Mononuclear cell (primary cell): ENCODE measurements around the gene CRAMP1. TPM values are rescaled to one million over a fixed set of nuclear protein-coding genes. Genes with fewer than 3 reads are reported as not detected.

Source experiments
- H3K27me3 ChIP-seq: 2 replicates; pipeline ENCODE4 v1.6.0; 2011; ENCODE audit warnings: low read length, control low read depth; ENCODE audit not compliant: insufficient read depth
- H3K4me1 ChIP-seq: 2 replicates; pipeline ENCODE4 v1.5.1; 2011; ENCODE audit warnings: mild to moderate bottlenecking, low read length, control low read depth; ENCODE audit not compliant: insufficient read depth
- H3K4me3 ChIP-seq: 2 replicates; pipeline ENCODE4 v1.5.1; 2011; ENCODE audit warnings: mild to moderate bottlenecking, low read length, moderate library complexity
- H3K9me3 ChIP-seq: 2 replicates; pipeline ENCODE4 v1.5.1; 2011; ENCODE audit warnings: low read depth, mild to moderate bottlenecking, control low read depth, low read length
- total RNA-seq: library from RNA; depleted of rRNA; stranded (reverse); fragments of >200 nt; gene quantifications from one replicate; pipeline ENCODE4 v1.2.3, GENCODE V29; 2012

CRAMP1 gene
- total RNA-seq, 1 donor: 11.2 TPM

DNA sequence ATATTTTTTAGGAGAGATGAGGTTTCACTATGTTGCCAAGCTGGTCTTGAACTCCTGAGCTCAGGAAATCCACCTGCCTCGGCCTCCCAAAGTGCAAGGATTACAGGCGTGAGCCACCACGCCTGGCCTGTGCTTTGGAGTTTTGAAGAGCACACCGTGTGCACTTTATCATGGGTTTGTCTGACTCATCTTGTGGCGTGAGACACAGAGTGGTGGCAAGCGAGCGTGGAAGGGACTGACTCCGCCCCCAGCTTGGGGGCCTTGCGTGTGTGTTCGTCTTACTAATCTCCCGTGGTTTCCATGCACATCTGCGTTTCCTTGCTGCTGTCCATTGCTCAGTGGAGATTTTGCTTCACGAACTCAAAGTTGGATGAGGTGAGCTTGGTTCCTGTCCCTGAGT lies 22.9 kb downstream of the CRAMP1 start:
- no peaks in the 10 kb centered on the region for H3K9me3 ChIP-seq
- no peaks in the 10 kb centered on the region for H3K4me1 ChIP-seq
- no peaks in the 10 kb centered on the region for H3K27me3 ChIP-seq
- no peak overlapping the region for H3K4me3 ChIP-seq

DNA sequence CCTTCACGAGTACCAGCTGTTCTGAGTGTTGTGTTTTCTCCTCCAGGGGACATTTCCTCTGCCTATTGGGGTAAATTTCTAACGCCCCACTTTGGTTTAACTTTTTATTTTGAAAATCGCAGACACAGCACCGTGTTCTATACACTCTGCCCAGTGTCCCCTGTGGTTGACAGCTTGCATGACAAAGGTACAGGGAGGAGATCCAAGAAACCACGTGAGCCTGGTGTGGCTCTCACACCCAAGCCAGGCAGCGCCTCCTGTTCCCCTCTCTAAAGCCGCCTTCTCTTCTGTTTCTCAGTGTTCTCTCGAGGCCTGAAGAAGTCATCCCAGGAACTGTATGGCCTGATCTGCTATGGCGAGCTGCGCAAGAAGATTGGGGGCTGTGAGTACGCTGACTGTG lies 25.4 kb downstream of the CRAMP1 start:
- Histone ChIP-seq H3K4me1 (no peaks in the 10 kb centered on the region), H3K27me3 (no peaks in the 10 kb centered on the region), H3K4me3 (no peak overlapping the region), H3K9me3 (no peaks in the 10 kb centered on the region)

DNA sequence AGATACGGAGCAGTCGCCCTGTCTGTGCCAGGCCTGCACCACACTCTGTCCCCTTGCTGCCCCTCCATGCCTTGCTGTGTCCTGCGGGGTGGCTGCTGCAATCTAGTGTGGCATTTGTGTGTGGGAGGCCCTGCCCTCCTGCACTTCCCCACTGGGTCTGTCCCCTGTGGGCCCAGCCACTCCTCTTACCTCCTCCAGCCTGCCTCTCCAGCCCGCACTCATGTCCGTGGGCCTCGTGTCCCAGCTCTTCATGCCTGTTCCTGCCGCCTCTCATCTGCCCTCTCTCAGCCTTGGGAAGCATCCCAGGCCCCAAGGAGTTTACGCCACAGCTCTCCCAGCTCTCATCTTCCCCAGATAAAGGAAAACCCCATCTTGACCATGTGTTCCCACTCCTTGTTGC lies 26.6 kb downstream of the CRAMP1 start:
- H3K9me3 ChIP-seq: no peaks in the 10 kb centered on the region
- no peaks in the 10 kb centered on the region for H3K27me3 ChIP-seq
- no peaks in the 10 kb centered on the region for H3K4me1 ChIP-seq
- no peak overlapping the region for H3K4me3 ChIP-seq

DNA sequence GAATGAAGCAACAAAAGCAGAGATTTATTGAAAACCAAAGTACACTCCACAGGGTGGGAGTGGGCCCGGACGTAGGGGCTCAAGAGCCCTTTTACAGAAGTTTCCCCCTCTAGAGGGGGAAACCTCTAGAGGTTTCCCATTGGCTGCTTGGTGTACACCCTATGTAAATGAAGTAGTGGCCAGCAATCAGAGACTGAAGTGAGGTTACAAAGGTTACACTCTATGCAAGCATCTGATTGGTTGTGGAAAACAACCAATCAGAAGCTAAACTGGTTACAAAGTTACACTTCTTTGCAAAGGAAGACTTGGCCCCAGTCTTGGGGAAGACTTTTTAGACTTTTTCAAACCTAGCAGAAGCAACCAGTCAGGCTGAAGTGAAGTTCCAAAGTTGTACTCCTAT lies 27.1 kb downstream of the CRAMP1 start:
- no peaks in the 10 kb centered on the region for H3K27me3 ChIP-seq
- H3K4me1 ChIP-seq: no peaks in the 10 kb centered on the region
- H3K4me3 ChIP-seq: no peak overlapping the region

DNA sequence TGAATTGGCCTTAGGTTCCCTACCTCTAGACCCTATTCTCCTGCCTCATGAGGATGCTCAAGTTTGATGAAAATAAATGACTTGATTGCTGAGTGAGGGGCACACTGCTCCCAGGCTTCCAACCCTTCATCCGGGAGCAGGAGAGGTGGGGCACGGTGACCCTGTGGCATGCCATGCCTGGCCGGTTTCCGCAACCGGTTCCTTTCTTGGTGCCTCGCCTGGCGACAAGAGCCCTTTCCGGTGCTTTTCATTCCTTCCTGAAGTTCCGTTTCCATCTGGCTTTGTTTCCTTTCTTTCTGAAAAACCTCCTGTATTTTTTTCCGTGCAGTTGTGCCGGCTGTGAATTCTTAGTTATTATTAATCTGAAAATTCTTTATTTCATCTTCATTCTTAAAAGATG lies 27.7 kb downstream of the CRAMP1 start:
- H3K9me3 ChIP-seq: no peaks in the 10 kb centered on the region
- no peak overlapping the region for H3K4me3 ChIP-seq
- H3K4me1 ChIP-seq: no peaks in the 10 kb centered on the region
- no peaks in the 10 kb centered on the region for H3K27me3 ChIP-seq

More for the DNA sequence above, 27.1 kb downstream of the CRAMP1 start:
- no peaks in the 10 kb centered on the region for H3K9me3 ChIP-seq

DNA sequence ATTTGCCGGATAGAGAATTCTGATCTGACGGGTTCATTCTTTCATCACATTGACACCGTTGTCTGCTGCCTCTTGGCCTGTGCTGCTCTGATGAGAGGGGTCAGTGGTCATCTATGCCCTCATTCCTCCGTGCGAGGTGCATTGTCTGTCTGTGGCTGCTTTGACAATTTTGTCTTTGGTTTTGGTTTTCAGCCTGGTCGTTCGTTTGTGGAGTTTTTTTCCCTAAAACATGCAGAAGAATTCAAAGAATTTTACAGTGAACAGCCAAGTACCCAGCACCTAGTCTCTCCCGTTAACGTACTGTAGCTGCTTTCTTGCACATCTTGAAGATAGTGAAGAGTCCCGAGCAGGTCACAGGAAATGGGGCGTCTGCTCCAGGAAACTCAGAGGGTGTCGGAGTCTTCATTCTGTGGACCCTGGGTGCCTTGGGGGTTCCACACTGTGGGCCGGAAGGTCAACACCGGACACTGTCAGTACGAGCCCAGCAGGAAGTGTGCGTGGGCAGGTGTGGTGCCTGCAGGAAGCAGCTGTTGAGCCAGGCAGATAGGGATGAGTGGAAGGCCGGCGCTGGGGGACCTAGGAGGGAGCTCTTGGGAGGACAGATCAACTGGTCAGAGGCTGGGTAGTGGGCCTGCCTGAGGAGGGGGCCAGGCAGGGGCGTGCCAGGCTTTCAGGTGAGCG lies 28.2 kb downstream of the CRAMP1 start:
- H3K4me3 ChIP-seq: no peak overlapping the region
- H3K4me1 ChIP-seq: peaks cover under 1% of the 10 kb centered on the region
- no peaks in the 10 kb centered on the region for H3K27me3 ChIP-seq
- H3K9me3 ChIP-seq: no peaks in the 10 kb centered on the region

DNA sequence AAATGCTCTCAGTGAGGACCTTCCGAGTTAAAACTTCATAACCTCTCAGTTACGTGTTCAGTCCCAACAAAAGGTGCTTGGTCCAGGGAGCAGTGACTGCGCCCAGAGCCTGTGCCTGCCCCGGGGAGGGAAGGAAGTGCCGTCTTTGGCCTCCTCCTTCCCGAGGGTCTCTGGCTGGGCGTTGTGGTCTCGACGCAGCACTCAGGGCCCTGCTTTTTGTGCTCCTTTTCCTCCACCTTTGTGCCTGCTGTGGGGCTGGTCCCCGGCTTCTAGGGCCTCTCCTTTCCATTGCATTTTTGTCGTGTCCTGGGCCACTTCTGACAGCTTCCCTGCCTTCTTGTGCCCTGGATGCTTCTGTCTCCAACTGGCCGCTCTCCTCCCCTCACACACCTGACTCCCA lies 29.1 kb downstream of the CRAMP1 start:
- Histone ChIP-seq H3K4me3 (no peak overlapping the region), H3K4me1 (peaks cover 9% of the 10 kb centered on the region), H3K27me3 (no peaks in the 10 kb centered on the region), H3K9me3 (no peaks in the 10 kb centered on the region)

DNA sequence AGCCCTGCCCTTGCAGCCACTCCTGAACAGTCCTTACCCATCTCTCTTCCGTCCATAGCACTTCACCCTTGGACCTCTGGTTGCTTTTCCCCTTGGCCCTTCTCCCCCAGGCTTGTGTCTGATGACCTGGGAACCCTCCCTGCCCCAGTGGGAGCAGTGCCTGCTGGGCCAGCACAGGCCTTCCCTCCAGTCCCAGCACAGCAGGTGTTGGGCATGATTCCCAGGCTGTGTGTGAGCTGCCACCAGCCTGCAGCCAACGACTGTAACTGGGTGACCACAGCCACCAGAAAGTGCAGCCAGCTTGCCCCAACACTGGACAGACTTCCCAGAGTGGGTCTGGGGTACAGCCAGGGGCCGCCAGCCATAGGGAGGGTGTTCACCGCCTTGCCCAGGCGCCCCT lies 30.0 kb downstream of the CRAMP1 start:
- Histone ChIP-seq H3K4me3 (no peak overlapping the region), H3K27me3 (no peaks in the 10 kb centered on the region), H3K4me1 (peaks cover 16% of the 10 kb centered on the region), H3K9me3 (no peaks in the 10 kb centered on the region)

DNA sequence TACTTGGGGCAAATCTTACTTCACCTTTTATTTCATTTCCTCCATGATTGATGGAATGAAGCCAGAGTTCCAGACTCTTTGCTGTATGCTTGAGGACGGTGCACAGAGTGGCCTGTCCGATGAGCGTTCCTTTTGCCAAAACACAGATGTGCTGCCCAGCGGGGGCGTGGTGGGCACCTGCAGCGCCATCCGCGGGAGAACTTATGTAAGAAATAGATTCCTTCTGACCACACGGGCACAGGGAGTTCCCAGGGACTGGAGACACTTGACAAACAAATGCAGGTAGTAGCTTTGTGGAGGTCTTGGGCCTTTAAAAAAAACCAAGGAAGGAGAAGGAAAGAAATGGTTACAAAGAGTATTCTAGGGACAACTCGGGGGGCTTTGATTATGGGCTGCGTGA lies 30.6 kb downstream of the CRAMP1 start:
- peaks cover 20% of the 10 kb centered on the region for H3K4me1 ChIP-seq
- no peaks in the 10 kb centered on the region for H3K9me3 ChIP-seq
- no peaks in the 10 kb centered on the region for H3K27me3 ChIP-seq
- H3K4me3 ChIP-seq: no peak overlapping the region

DNA sequence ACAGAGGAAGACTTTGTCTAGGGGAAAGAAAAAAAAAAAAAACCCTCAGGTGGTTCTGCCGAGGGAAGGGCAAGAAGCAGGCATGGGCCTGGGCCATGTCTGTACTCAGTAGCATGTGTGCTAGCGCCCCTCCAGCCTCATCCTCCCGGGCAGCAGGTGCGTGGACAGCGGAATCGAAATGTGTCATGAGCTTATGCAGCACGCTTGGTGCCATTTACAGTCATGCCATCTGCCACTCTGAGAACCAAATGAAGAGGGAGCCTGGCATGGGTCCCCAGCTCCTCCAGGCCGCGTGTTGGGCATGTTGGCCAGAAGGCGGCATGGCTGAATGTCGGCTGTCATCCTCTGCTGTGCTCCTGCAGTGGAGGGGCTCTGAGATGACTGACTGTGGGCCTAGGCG lies 31.4 kb downstream of the CRAMP1 start:
- H3K9me3 ChIP-seq: no peaks in the 10 kb centered on the region
- no peak overlapping the region for H3K4me3 ChIP-seq
- no peaks in the 10 kb centered on the region for H3K27me3 ChIP-seq
- H3K4me1 ChIP-seq: peaks cover 28% of the 10 kb centered on the region

DNA sequence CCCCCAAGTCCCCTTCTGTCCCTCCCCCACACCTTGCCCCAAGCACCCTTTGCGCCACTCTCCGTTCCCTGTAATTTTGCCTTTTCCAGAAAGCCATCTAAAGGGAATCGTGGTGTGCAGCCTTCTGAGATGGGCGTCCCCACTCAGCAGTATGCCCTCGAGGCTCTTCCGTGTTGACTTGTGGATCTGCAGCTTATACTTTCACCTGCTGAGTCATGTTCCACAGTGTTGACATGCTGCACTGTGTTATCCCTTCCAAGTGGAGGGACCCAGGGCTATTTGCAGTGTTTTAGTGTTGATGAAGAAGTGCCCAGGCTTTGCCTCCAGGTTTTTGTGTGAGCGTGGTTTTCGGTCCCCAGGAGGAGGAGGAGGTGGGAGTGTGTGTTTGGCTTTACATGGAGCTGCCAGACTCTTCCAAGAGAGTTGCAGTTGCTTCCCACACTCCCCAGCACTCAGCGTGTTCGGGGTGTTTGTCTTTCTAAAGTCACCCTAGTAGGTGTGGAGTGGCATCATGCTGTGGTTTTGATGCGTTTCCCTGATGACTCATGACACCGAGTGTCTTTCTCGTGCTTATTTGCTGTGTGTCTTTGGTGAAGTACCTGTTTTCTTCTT lies 33.9 kb downstream of the CRAMP1 start:
- H3K4me3 ChIP-seq: no peak overlapping the region
- H3K9me3 ChIP-seq: no peaks in the 10 kb centered on the region
- no peaks in the 10 kb centered on the region for H3K27me3 ChIP-seq
- peaks cover 29% of the 10 kb centered on the region for H3K4me1 ChIP-seq

DNA sequence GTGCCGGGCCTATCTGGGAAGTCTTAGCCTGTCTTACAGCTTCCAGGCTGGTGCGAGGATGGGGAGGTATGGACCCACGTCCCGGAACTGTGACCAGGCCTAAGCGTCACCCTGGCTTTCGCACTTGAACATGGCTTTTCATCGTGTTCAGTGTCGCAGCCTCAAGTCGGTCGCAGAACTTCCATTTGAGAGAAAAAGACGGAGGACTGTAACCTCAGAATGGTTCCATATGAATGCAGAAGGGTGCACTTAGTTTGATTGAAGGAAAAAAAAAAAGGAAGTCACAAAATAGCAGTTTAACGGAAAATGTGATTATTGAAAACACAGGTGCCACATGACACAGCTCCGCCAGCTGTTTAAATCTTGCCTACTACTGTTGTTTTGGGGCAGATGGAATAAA lies 35.7 kb downstream of the CRAMP1 start:
- peaks cover 29% of the 10 kb centered on the region for H3K4me1 ChIP-seq
- H3K4me3 ChIP-seq: no peak overlapping the region
- no peaks in the 10 kb centered on the region for H3K9me3 ChIP-seq

DNA sequence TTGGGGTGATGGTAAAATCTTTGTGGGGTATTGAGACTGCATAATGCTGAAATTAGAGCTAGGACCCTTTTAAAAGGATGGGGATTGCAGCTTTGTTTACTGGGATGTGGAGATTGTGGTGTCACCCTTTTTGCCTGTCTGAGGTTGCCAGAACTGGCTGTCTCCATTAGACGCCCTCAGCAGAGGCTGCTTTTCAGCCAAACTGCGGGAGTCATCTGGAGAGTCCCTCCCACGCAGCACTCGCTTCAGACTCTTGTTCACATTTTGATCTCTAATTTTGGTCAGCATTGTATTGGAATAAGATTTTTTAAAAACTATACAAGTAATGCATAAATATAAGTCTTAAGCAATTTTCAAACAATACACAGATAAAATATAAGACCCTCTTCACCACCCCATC lies 38.0 kb downstream of the CRAMP1 start:
- no peaks in the 10 kb centered on the region for H3K27me3 ChIP-seq
- H3K4me1 ChIP-seq: peaks cover 29% of the 10 kb centered on the region
- H3K4me3 ChIP-seq: no peak overlapping the region
- H3K9me3 ChIP-seq: no peaks in the 10 kb centered on the region

More for the DNA sequence above, 35.7 kb downstream of the CRAMP1 start:
- H3K27me3 ChIP-seq: no peaks in the 10 kb centered on the region

DNA sequence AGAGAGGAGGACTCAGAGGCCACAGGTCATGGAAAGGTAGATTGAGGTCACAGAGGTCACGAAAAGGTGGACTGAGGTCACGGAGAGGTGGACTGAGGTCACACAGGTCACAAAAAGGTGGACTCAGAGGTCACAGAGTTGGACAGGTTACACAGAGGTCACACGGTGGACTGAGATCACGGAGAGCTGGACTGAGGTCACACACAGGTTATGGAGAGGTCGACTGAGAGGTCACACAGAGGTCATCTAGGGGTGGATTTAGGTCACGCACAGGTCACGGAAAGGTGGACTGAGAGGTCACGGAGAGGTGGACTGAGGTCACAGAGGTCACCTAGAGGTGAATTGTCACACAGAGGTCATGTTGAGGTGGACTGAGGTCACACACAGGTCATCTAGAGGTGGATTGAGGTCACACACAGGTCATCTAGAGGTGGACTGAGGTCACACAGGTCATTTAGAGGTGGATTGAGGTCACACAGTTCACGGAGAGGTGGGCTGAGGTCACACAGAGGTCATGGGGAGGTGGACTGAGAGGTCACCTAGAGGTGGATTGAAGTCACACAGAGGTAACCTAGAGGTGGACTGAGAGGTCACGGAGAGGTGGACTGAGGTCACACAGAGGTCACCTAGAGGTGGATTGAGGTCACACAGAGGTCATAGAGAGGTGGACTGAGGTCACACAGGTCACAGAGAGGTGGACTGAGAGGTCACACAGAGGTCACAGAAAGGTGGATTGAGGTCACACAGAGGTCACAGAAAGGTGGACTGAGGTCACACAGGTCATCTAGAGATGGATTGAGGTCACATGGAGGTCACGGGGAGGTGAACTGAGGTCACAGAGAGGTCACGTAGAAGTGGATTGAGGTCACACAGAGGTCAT lies 39.2 kb downstream of the CRAMP1 start:
- Histone ChIP-seq H3K4me3 (no peak overlapping the region), H3K27me3 (no peaks in the 10 kb centered on the region), H3K9me3 (no peaks in the 10 kb centered on the region), H3K4me1 (peaks cover 20% of the 10 kb centered on the region)

DNA sequence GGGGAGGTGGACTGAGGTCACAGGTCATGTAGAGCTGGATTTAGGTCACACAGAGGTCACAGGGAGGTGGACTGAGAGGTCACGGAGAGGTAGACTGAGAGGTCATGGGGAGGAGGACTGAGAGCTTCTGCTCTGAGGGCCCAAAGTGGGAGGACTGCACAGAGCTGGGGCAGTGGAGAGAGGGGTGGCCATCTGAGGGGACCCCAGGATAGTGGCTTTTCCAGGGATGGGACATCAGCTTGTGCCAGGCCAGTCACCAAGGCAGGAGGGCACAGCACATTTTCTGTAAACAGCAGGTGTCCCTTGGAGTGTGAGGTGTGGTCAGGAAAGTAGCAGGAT lies 39.8 kb downstream of the CRAMP1 start:
- Histone ChIP-seq H3K4me3 (no peak overlapping the region), H3K9me3 (no peaks in the 10 kb centered on the region), H3K27me3 (no peaks in the 10 kb centered on the region), H3K4me1 (peaks cover 14% of the 10 kb centered on the region)
